Fibroblast of the aortic adventitia (primary cell): Measurements from ENCODE around the gene HSPA1L. TPM values are rescaled to one million over a fixed set of nuclear protein-coding genes. Genes with fewer than 3 reads are reported as not detected.
"Not testable (repeated sequence)": the region's sequence is repeated elsewhere in the genome, so short reads cannot be mapped to it uniquely, and the experiment has no call there.

ENCODE experiments used
- DNase-seq: peaks from one replicate; pipeline ENCODE4 v3.0.0-alpha.2; 2010; ENCODE audit warnings: low read depth
- H3K4me3 ChIP-seq: 2 replicates; pipeline ENCODE4 v1.5.1; 2011; ENCODE audit warnings: low read depth, mild to moderate bottlenecking, control low read depth, low read length, moderate library complexity
- CTCF ChIP-seq: IDR thresholded peaks from 2 replicates; pipeline ENCODE4 v1.5.1; 2011; ENCODE audit warnings: mild to moderate bottlenecking, low read length, control low read depth, inconsistent platforms; ENCODE audit not compliant: insufficient read depth
- total RNA-seq: library from RNA; depleted of rRNA; stranded (reverse); fragments of >200 nt; gene quantifications from 2 replicates; pipeline ENCODE4 v1.2.3, GENCODE V29; 2012; ENCODE audit warnings: low replicate concordance

The HSPA1L gene
- total RNA-seq, 1 donor = 1.4 TPM

GRCh38 chr6:31859923-31860322, 44.8 kb upstream of the HSPA1L start:
- no peak for TF ChIP-seq CTCF
- DNase-seq = no peak
- H3K4me3 ChIP-seq = no peak overlapping the region

- H3K4me3 ChIP-seq = no peak overlapping the region
- no peak for DNase-seq
- TF ChIP-seq CTCF = no peak
These were observed 43.6 kb upstream of the HSPA1L start for GRCh38 chr6:31858707-31859106.

- not testable (repeated sequence) for H3K4me3 ChIP-seq, DNase-seq
These were observed 42.7 kb upstream of the HSPA1L start for GRCh38 chr6:31857774-31858173.

GRCh38 chr6:31851980-31852718, 37.1 kb upstream of the HSPA1L start:
- not testable (repeated sequence) for H3K4me3 ChIP-seq, DNase-seq

GRCh38 chr6:31851485-31851832, 36.4 kb upstream of the HSPA1L start:
- no peak for TF ChIP-seq CTCF
- peak; percentile 36 for DNase-seq
- no peak overlapping the region for H3K4me3 ChIP-seq

GRCh38 chr6:31850765-31851484, 35.8 kb upstream of the HSPA1L start:
- no peak overlapping the region for H3K4me3 ChIP-seq
- no peak for TF ChIP-seq CTCF
- no peak for DNase-seq

- no peak for DNase-seq
- TF ChIP-seq CTCF = no peak
- no peak overlapping the region for H3K4me3 ChIP-seq
These were observed 32.3 kb upstream of the HSPA1L start for GRCh38 chr6:31847276-31847978.
